H9 (cell line): ENCODE data around the gene ACSBG1. TPM values are rescaled to one million over a fixed set of nuclear protein-coding genes. Genes with fewer than 3 reads are reported as not detected.

Source experiments
- DNase-seq: peaks from one replicate; pipeline ENCODE4 v3.0.0-alpha.2; 2017
- H2AFZ ChIP-seq: one replicate; pipeline ENCODE4 v1.6.1; 2013; ENCODE audit warnings: mild to moderate bottlenecking, low read length, control low read depth, moderate library complexity
- H2AK5ac ChIP-seq: 2 replicates; pipeline ENCODE4 v1.6.1; 2013; ENCODE audit warnings: low read length, control low read depth, mixed read lengths; ENCODE audit not compliant: insufficient read length
- H2BK120ac ChIP-seq: one replicate; pipeline ENCODE4 v1.6.1; 2013; ENCODE audit warnings: low read depth, mild to moderate bottlenecking, low read length, control low read depth, inconsistent platforms; ENCODE audit not compliant: poor library complexity, severe bottlenecking
- H2BK12ac ChIP-seq: 2 replicates; pipeline ENCODE4 v1.6.1; 2013; ENCODE audit warnings: low read length, control low read depth, mixed read lengths, low read depth; ENCODE audit not compliant: insufficient read length
- H2BK15ac ChIP-seq: 2 replicates; pipeline ENCODE4 v1.6.1; 2013; ENCODE audit warnings: low read depth, low read length, control low read depth
- H2BK20ac ChIP-seq: one replicate; pipeline ENCODE4 v1.6.1; 2013; ENCODE audit warnings: low read depth, mild to moderate bottlenecking, low read length, control low read depth, inconsistent platforms; ENCODE audit not compliant: poor library complexity, severe bottlenecking
- H2BK5ac ChIP-seq: 2 replicates; pipeline ENCODE4 v1.6.1; 2013; ENCODE audit warnings: low read length, control low read depth, mixed read lengths; ENCODE audit not compliant: insufficient read length
- H3K14ac ChIP-seq: 2 replicates; pipeline ENCODE4 v1.6.1; 2013; ENCODE audit warnings: low read length, control low read depth; ENCODE audit not compliant: insufficient read depth
- H3K18ac ChIP-seq: 2 replicates; pipeline ENCODE4 v1.6.1; 2013; ENCODE audit warnings: low read depth, mild to moderate bottlenecking, mixed read lengths, low read length, control low read depth; ENCODE audit not compliant: insufficient read length
- H3K23ac ChIP-seq: 2 replicates; pipeline ENCODE4 v1.6.1; 2013; ENCODE audit warnings: low read length, control low read depth, mixed read lengths, low read depth; ENCODE audit not compliant: insufficient read length
- H3K23me2 ChIP-seq: 2 replicates; pipeline ENCODE4 v1.6.1; 2013; ENCODE audit warnings: low read depth, mild to moderate bottlenecking, mixed read lengths, low read length, control low read depth; ENCODE audit not compliant: insufficient read length, poor library complexity, severe bottlenecking
- H3K27ac ChIP-seq: 2 replicates; pipeline ENCODE4 v1.5.1; 2013; ENCODE audit warnings: low read length, control low read depth, mixed read lengths, low read depth; ENCODE audit not compliant: insufficient read length
- H3K27me3 ChIP-seq: 2 replicates; pipeline ENCODE4 v1.6.1; 2013; ENCODE audit warnings: low read length, control low read depth, inconsistent platforms; ENCODE audit not compliant: insufficient read depth
- H3K4ac ChIP-seq: 2 replicates; pipeline ENCODE4 v1.6.1; 2013; ENCODE audit warnings: low read depth, mild to moderate bottlenecking, control low read depth, inconsistent platforms, low read length, moderate library complexity
- H3K4me1 ChIP-seq: 2 replicates; pipeline ENCODE4 v1.6.1; 2013; ENCODE audit warnings: low read length, control low read depth, inconsistent platforms; ENCODE audit not compliant: insufficient read depth
- H3K4me2 ChIP-seq: 2 replicates; pipeline ENCODE4 v1.6.1; 2013; ENCODE audit warnings: low read length, control low read depth, mixed read lengths; ENCODE audit not compliant: insufficient read length, insufficient read depth
- H3K56ac ChIP-seq: 2 replicates; pipeline ENCODE4 v1.6.1; 2013; ENCODE audit warnings: low read depth, mild to moderate bottlenecking, mixed read lengths, low read length, control low read depth; ENCODE audit not compliant: insufficient read length
- H3K79me1 ChIP-seq: 2 replicates; pipeline ENCODE4 v1.6.1; 2013; ENCODE audit warnings: low read depth, mild to moderate bottlenecking, moderate library complexity, low read length, control low read depth, inconsistent platforms; ENCODE audit not compliant: insufficient read depth, poor library complexity, severe bottlenecking
- H3K79me2 ChIP-seq: 2 replicates; pipeline ENCODE4 v1.6.1; 2013; ENCODE audit warnings: low read length, control low read depth, inconsistent platforms; ENCODE audit not compliant: insufficient read depth
- H3K9ac ChIP-seq: 2 replicates; pipeline ENCODE4 v1.6.1; 2013; ENCODE audit warnings: low read length, control low read depth, mixed read lengths; ENCODE audit not compliant: insufficient read length; ENCODE audit errors: extremely low read depth
- H3K9me3 ChIP-seq: one replicate; pipeline ENCODE4 v1.6.1; 2013; ENCODE audit warnings: low read depth, low read length, inconsistent platforms; ENCODE audit not compliant: control insufficient read depth
- H3T11ph ChIP-seq: one replicate; pipeline ENCODE4 v1.6.1; 2013; ENCODE audit warnings: mild to moderate bottlenecking, low read length, control low read depth, inconsistent platforms
- H4K20me1 ChIP-seq: one replicate; pipeline ENCODE4 v1.6.1; 2013; ENCODE audit not compliant: control insufficient read depth, insufficient read length, insufficient read depth
- H4K5ac ChIP-seq: 2 replicates; pipeline ENCODE4 v1.6.1; 2013; ENCODE audit warnings: low read depth, mild to moderate bottlenecking, mixed read lengths, low read length, control low read depth; ENCODE audit not compliant: insufficient read length
- H4K8ac ChIP-seq: replicated peaks from 2 replicates; pipeline ENCODE4 v1.6.1; 2013; ENCODE audit warnings: low read length, control low read depth, mixed read lengths, low read depth; ENCODE audit not compliant: insufficient read length
- H4K91ac ChIP-seq: 2 replicates; pipeline ENCODE4 v1.6.1; 2013; ENCODE audit warnings: low read depth, mild to moderate bottlenecking, moderate library complexity, mixed read lengths, low read length, control low read depth; ENCODE audit not compliant: insufficient read length
- H3K27ac Mint-ChIP-seq, 3 experiments: 2 replicates in 2 of 3; 3 replicates in 1 of 3; pipeline ENCODE4 v1.8.0; 2020 to 2021; ENCODE audit warnings: mixed read lengths in 3 of 3, mild to moderate bottlenecking in 1 of 3, moderate library complexity in 1 of 3
- H3K27me3 Mint-ChIP-seq: 2 replicates; pipeline ENCODE4 v1.8.0; 2021; ENCODE audit warnings: low read depth, mild to moderate bottlenecking, moderate library complexity, mixed read lengths
- H3K36me3 Mint-ChIP-seq, 3 experiments: 2 replicates in 2 of 3; 3 replicates in 1 of 3; pipeline ENCODE4 v1.8.0; 2020 to 2021; ENCODE audit warnings: low read depth in 3 of 3, mixed read lengths in 3 of 3; ENCODE audit not compliant: insufficient read depth in 1 of 3
- H3K4me1 Mint-ChIP-seq, 2 experiments: 2 replicates each; pipeline ENCODE4 v1.8.0; 2020; ENCODE audit warnings: mixed read lengths in 2 of 2
- H3K4me3 Mint-ChIP-seq, 2 experiments: 2 replicates in 1 of 2; 3 replicates in 1 of 2; pipeline ENCODE4 v1.8.0; 2020 to 2021; ENCODE audit warnings: mild to moderate bottlenecking in 2 of 2, mixed read lengths in 2 of 2, moderate library complexity in 1 of 2
- H3K9me3 Mint-ChIP-seq, 2 experiments: 2 replicates in 1 of 2; 3 replicates in 1 of 2; pipeline ENCODE4 v1.8.0; 2020; ENCODE audit warnings: mild to moderate bottlenecking in 2 of 2, mixed read lengths in 2 of 2, moderate library complexity in 1 of 2
- CTCF ChIP-seq: fragments of 200-600 bp; sonication (generic); conservative IDR thresholded peaks from 3 replicates; pipeline ENCODE4 v1.8.0; 2021; ENCODE audit warnings: antibody characterized with exemption, mild to moderate bottlenecking
- WGBS: extraction: QIAGEN DNeasy Blood & Tissue Kit; methylation state at CpG from one replicate; pipeline ENCODE4 v1.1.7; 2013; ENCODE audit warnings: missing lambda C conversion rate, low lambda C conversion rate, mixed read lengths; ENCODE audit not compliant: insufficient read length; ENCODE audit errors: extremely low coverage; 5-methylcytosine and 5-hydroxymethylcytosine counted together
- total RNA-seq: library from RNA; stranded (reverse); gene quantifications from 2 replicates; pipeline ENCODE4 v1.2.1, GENCODE V29; 2021

Gene ACSBG1
- total RNA-seq, 1 experiment from 2014 or later = 2.2 TPM

GRCh38 chr15:78244893-78245292, 10.5 kb upstream of the ACSBG1 start:
- no peak overlapping the region for H3K9ac ChIP-seq

More at GRCh38 chr15:78244893-78245292, 10.5 kb upstream of the ACSBG1 start:
- no peak overlapping the region for H2BK5ac ChIP-seq
- H4K20me1 ChIP-seq = no peaks in the 10 kb centered on the region
- H2AK5ac ChIP-seq = no peak overlapping the region
- no peaks in the 10 kb centered on the region for H3K9me3 ChIP-seq
- no peak overlapping the region for H3T11ph ChIP-seq
- Mint-ChIP-seq H3K27me3 (peaks cover 8% of the 10 kb centered on the region), H3K27ac (no peak overlapping the region), H3K9me3 (peaks cover 0 to 6% of the 10 kb centered on the region in 2 experiments; a peak in 1 of 5 replicates), H3K36me3 (peaks cover 0 to 3% (median 0%) of the 10 kb centered on the region in 3 experiments; a peak in 3 of 7 replicates), H3K4me1 (peaks cover 14 to 22% of the 10 kb centered on the region in 2 experiments), H3K4me3 (0 out of 5 replicates have a peak overlapping the region, but pooled peaks of 1 of the 2 experiments have one; percentile 35)
- no peaks in the 10 kb centered on the region for H3K79me2 ChIP-seq
- no peak overlapping the region for H3K23ac ChIP-seq
- WGBS = no CpG with 5 or more reads among the region's 7 CpGs
- no peak overlapping the region for H2BK12ac ChIP-seq
- no peaks in the 10 kb centered on the region for H3K79me1 ChIP-seq
- no peak overlapping the region for H2BK15ac ChIP-seq
- no peak overlapping the region for H3K4me2 ChIP-seq
- no peak overlapping the region for H3K27ac ChIP-seq
- no peak overlapping the region for H3K14ac ChIP-seq
- H4K91ac ChIP-seq = no peak overlapping the region
- H3K23me2 ChIP-seq = no peaks in the 10 kb centered on the region
- H2BK120ac ChIP-seq = no peak overlapping the region
- H3K27me3 ChIP-seq = no peaks in the 10 kb centered on the region
- DNase-seq = no peak
- no peak overlapping the region for H3K56ac ChIP-seq
- H4K8ac ChIP-seq = no peak overlapping the region
- no peak overlapping the region for H3K4ac ChIP-seq
- H2BK20ac ChIP-seq = no peak overlapping the region
- H4K5ac ChIP-seq = no peak overlapping the region
- no peak overlapping the region for H2AFZ ChIP-seq
- no peak for TF ChIP-seq CTCF
- H3K4me1 ChIP-seq = no peaks in the 10 kb centered on the region
- H3K18ac ChIP-seq = no peak overlapping the region
